Natural killer cell (primary cell): Measurements from ENCODE around the gene RFX7. TPM values are rescaled to one million over a fixed set of nuclear protein-coding genes. Genes with fewer than 3 reads are reported as not detected.
A peak's percentile ranks its signal among the peaks of the same experiment; 100 is the strongest.

Source experiments
- ATAC-seq, 3 donors: fragments of 150-1000 bp in 2 of 3; fragments of 200-7000 bp in 1 of 3; cut with Tn5 transposase; 1 replicate in 1 of 3; 2 replicates in 2 of 3; pipeline ENCODE4 v1.10.0; 2021; ENCODE audit warnings: mild to moderate bottlenecking in 2 of 3, moderate library complexity in 2 of 3
- DNase-seq, 2 donors: peaks; one replicate each; pipeline versions ENCODE4 v3.0.0 to v3.0.0-alpha.2; 2013 to 2021; ENCODE audit warnings: mixed read lengths in 1 of 2
- H3K27ac ChIP-seq: one replicate; pipeline ENCODE4 v1.5.1; 2013; ENCODE audit warnings: mild to moderate bottlenecking, low read length
- H3K27me3 ChIP-seq: one replicate; pipeline ENCODE4 v1.6.1; 2013; ENCODE audit warnings: low read length; ENCODE audit not compliant: control insufficient read depth, insufficient read depth
- H3K36me3 ChIP-seq: one replicate; pipeline ENCODE4 v1.6.1; 2013; ENCODE audit warnings: low read length; ENCODE audit not compliant: control insufficient read depth, insufficient read depth
- H3K4me1 ChIP-seq: one replicate; pipeline ENCODE4 v1.6.1; 2013; ENCODE audit warnings: low read length; ENCODE audit not compliant: control insufficient read depth, insufficient read depth
- H3K4me3 ChIP-seq: one replicate; pipeline ENCODE4 v1.5.1; 2013; ENCODE audit warnings: low read length
- H3K9me3 ChIP-seq: one replicate; pipeline ENCODE4 v1.6.1; 2013; ENCODE audit warnings: low read length; ENCODE audit not compliant: control insufficient read depth, insufficient read depth
- H3K27ac Mint-ChIP-seq, 2 donors: one replicate each; pipeline ENCODE4 v1.8.0; 2022; ENCODE audit warnings: mild to moderate bottlenecking in 2 of 2, mixed read lengths in 2 of 2, moderate library complexity in 1 of 2
- H3K27me3 Mint-ChIP-seq, 2 donors: one replicate each; pipeline ENCODE4 v1.8.0; 2022; ENCODE audit warnings: low read depth in 2 of 2, mixed read lengths in 2 of 2
- H3K36me3 Mint-ChIP-seq: one replicate; pipeline ENCODE4 v1.8.0; 2022; ENCODE audit warnings: mixed read lengths
- H3K4me1 Mint-ChIP-seq, 2 donors: one replicate each; pipeline ENCODE4 v1.8.0; 2022; ENCODE audit warnings: mixed read lengths in 2 of 2
- H3K4me3 Mint-ChIP-seq: one replicate; pipeline ENCODE4 v1.8.0; 2022; ENCODE audit warnings: mild to moderate bottlenecking, moderate library complexity, mixed read lengths
- H3K9me3 Mint-ChIP-seq, 2 donors: one replicate each; pipeline ENCODE4 v1.8.0; 2022; ENCODE audit warnings: mixed read lengths in 2 of 2
- CTCF ChIP-seq: fragments of 200-600 bp; IDR thresholded peaks from one replicate; pipeline ENCODE4 v1.8.0; 2022; ENCODE audit warnings: antibody characterized with exemption
- WGBS: methylation state at CpG from one replicate; pipeline ENCODE4 v1.1.7; 2013; ENCODE audit warnings: missing lambda C conversion rate; ENCODE audit not compliant: insufficient coverage; 5-methylcytosine and 5-hydroxymethylcytosine counted together
- intact Hi-C: fragments of 100-400 bp; cut with micrococcal nuclease; formaldehyde crosslinking; loops from one replicate; pipeline ENCODE4 v1.14.2; 2022
- total RNA-seq, 4 donors: library from RNA; stranded (reverse); fragments of 120-200 nt in 1 of 4; gene quantifications; one replicate each; pipeline versions ENCODE4 v1.2.3 to v1.2.4, GENCODE V29; 2013 to 2022

Gene RFX7
- total RNA-seq, 3 donors from 2014 or later (not counting 1 experiment from before 2014, with no cell fraction given) = 25.0 to 37.4 (median 33.8) TPM

- H3K27ac Mint-ChIP-seq = peak overlapping the region in 1 of 2 donors; percentile 38
- no peak for DNase-seq
- 96% methylated on average over 1 of the region's 2 CpGs for WGBS
- no peaks in the 10 kb centered on the region for H3K27me3 ChIP-seq
- no peak for ATAC-seq
- no peak for TF ChIP-seq CTCF
- H3K36me3 ChIP-seq = peaks cover 51% of the 10 kb centered on the region
- no peaks in the 10 kb centered on the region for H3K9me3 Mint-ChIP-seq
- H3K36me3 Mint-ChIP-seq = peaks cover 22% of the 10 kb centered on the region
- intact Hi-C loops = no loop called here
- H3K4me3 Mint-ChIP-seq = no peak overlapping the region
- no peaks in the 10 kb centered on the region for H3K27me3 Mint-ChIP-seq
- H3K4me1 Mint-ChIP-seq = peaks cover 0 to 4% of the 10 kb centered on the region in 2 donors
- H3K9me3 ChIP-seq = no peaks in the 10 kb centered on the region
- H3K27ac ChIP-seq = no peak overlapping the region
- H3K4me1 ChIP-seq = no peaks in the 10 kb centered on the region
- no peak overlapping the region for H3K4me3 ChIP-seq
Measured at GRCh38 chr15:56099311-56099710, 144.4 kb downstream of the RFX7 start.

GRCh38 chr15:56098195-56098863, 145.3 kb downstream of the RFX7 start:
- Mint-ChIP-seq H3K4me1 (no peaks in the 10 kb centered on the region), H3K27ac (no peak overlapping the region), H3K9me3 (no peaks in the 10 kb centered on the region), H3K36me3 (peaks cover 32% of the 10 kb centered on the region), H3K27me3 (no peaks in the 10 kb centered on the region), H3K4me3 (no peak overlapping the region)
- ATAC-seq (no peak), DNase-seq (no peak)
- Histone ChIP-seq H3K27ac (no peak overlapping the region), H3K36me3 (peaks cover 57% of the 10 kb centered on the region), H3K4me1 (no peaks in the 10 kb centered on the region), H3K27me3 (no peaks in the 10 kb centered on the region), H3K4me3 (no peak overlapping the region), H3K9me3 (no peaks in the 10 kb centered on the region)
- intact Hi-C loops = no loop called here
- TF ChIP-seq CTCF = no peak
- WGBS = 95% methylated on average over 5 of the region's 5 CpGs

- H3K36me3 ChIP-seq = peaks cover 51% of the 10 kb centered on the region
Measured at GRCh38 chr15:56095406-56095805, 148.3 kb downstream of the RFX7 start.

More at GRCh38 chr15:56095406-56095805, 148.3 kb downstream of the RFX7 start:
- Mint-ChIP-seq H3K4me3 (no peak overlapping the region), H3K4me1 (no peaks in the 10 kb centered on the region), H3K27me3 (no peaks in the 10 kb centered on the region), H3K9me3 (no peaks in the 10 kb centered on the region), H3K27ac (no peak overlapping the region), H3K36me3 (peaks cover 33% of the 10 kb centered on the region)
- no peak for TF ChIP-seq CTCF
- H3K27me3 ChIP-seq = no peaks in the 10 kb centered on the region
- H3K4me3 ChIP-seq = no peak overlapping the region
- H3K27ac ChIP-seq = no peak overlapping the region
- DNase-seq (no peak), ATAC-seq (no peak)
- H3K9me3 ChIP-seq = no peaks in the 10 kb centered on the region
- no peaks in the 10 kb centered on the region for H3K4me1 ChIP-seq
- WGBS = 96% methylated on average over 1 of the region's 1 CpG
- intact Hi-C loops = no loop called here
